GM10248 (cell line): ENCODE data around the gene GJD2.

Experiments used
- CTCF ChIA-PET: fragments of 300-600 bp; sonication (Branson Sonifier 250); formaldehyde crosslinking; extraction: SDS; loops from one replicate; lab custom pipeline; 2021; ENCODE audit warnings: antibody characterized with exemption; lab: Yijun Ruan, JAX
- POLR2A ChIA-PET: fragments of 350-650 bp; sonication (Branson Sonifier 250); formaldehyde crosslinking; extraction: SDS; loops from one replicate; lab custom pipeline; 2020; ENCODE audit warnings: antibody characterized with exemption; lab: Yijun Ruan, JAX
- DNase-seq: peaks from one replicate; pipeline ENCODE4 v3.0.0; 2012; ENCODE audit errors: extremely low spot score
- TF ChIP-seq, protein P1 (sequence below): IDR thresholded peaks from 2 replicates; pipeline ENCODE4 v1.5.1; 2012; ENCODE audit warnings: mild to moderate bottlenecking, low read depth; ENCODE audit errors: extremely low read depth, missing control alignments, control extremely low read depth

Gene GJD2

DNA sequence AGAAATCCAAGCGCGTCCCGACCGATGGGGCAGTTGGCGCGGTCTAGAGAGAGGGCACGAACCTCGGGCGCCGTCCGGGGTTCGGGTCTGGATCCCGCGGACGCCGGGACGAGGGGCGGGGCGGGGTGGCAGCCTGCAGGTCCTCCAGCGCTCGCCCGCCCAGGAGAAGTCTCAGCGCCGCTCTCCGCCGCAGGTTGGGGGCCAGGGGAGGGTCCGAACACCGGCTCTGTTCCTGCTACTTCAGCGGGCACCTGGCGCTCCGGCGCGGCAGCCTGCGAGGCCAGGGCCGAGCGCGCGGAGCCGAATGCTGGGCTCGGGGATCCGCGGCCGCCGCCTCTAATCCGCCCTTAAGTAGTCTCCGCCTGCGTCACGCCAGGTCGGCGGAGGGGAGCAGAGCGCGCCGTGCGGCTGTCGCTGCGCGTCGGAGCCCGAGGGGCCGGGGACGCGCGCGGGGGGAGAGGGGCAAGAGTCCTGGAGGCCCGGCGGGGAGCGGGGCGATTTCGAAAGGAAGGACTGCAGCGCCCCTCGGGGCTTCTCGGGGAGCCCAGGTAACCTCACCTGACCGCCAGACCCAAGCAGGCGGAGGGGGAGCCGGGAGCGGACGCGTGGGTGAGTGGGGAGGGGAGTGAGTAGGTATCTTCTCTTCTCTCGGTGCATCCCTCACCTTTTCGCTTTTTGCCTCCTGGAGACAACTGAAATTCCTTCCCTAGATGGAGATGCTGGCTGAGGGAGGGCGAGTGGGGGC, at the start of gene GJD2:
Gene GJD2, minus strand, starts transcription at position 325 of the 745 bp plus-strand sequence. CDS start 510 bp downstream, outside the sequence.
- DNase-seq: no peak
- ChIA-PET POLR2A (no interaction called here), CTCF (no interaction called here)
- TF ChIP-seq, protein P1, sequence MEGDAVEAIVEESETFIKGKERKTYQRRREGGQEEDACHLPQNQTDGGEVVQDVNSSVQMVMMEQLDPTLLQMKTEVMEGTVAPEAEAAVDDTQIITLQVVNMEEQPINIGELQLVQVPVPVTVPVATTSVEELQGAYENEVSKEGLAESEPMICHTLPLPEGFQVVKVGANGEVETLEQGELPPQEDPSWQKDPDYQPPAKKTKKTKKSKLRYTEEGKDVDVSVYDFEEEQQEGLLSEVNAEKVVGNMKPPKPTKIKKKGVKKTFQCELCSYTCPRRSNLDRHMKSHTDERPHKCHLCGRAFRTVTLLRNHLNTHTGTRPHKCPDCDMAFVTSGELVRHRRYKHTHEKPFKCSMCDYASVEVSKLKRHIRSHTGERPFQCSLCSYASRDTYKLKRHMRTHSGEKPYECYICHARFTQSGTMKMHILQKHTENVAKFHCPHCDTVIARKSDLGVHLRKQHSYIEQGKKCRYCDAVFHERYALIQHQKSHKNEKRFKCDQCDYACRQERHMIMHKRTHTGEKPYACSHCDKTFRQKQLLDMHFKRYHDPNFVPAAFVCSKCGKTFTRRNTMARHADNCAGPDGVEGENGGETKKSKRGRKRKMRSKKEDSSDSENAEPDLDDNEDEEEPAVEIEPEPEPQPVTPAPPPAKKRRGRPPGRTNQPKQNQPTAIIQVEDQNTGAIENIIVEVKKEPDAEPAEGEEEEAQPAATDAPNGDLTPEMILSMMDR: no peak

DNA sequence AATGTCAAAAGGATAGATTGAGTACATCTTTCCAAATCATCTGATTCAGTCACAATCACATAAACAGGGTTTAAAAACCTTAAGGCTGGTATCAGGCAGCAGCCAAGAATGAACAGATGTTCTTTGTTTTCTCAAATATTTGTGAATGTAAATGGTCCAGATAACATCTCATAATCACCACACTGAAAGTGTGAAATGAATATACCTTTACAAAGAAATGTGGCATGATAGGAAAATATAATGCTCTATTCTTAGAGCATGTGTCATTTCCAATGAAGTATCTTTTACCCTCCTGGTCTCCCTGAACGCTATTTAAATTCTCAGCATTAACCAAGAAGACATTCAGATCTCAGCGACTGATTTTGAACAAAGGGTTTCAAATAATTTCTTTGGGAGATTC, 49.3 kb upstream of the GJD2 start:
- POLR2A ChIA-PET: no interaction called here
- TF ChIP-seq, protein P1: no peak
- DNase-seq: no peak
- CTCF ChIA-PET: no interaction called here

DNA sequence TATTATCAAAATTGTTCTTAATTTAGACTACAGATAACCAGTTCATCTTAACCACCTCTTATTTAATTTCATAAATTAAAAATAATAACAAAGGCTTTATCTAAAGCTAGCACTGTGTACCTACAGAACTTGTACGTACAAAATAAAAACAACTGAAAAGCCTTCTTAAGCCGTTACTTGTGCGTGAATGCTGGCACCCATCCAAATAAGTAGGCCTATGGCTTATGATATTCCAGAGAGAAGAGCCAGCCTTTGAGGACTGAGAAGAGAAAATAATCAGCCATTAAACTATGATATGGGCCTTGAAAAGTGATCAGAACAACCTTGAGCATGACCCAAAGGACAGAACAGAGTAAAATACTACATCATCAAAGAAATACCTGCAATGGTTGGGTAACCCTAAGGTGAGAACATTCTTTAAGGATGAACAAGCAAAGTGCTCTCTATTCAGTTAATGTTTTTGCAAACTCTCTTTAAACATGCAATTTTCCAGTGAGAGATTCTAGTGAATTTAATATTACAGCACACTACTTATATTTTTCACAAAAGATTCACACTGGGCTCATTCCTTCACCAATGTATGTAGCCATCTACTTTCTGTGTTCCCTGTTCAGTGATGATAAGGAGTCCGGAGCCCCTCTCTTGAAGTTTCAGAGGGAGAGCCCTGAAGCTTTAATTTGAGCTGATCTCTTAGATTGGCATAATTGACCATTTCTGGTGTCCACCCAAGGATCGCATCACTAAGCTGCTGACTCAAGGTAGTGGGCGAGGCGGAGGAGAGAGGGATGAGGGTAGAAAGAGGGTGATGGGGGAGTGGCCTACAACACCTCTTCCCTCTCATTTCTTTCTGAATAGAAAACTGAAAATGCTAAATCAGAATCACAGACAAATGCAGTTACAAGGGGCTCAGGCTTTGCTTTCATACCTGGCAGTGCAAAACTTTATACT, 48.3 kb upstream of the GJD2 start:
- TF ChIP-seq, protein P1: no peak
- no peak for DNase-seq
- CTCF ChIA-PET: interaction anchor here (0.9 to 1.3 kb wide), 2 partner anchors 9 to 71 kb away, joined by 3 read pairs; no protein-coding TSS in a partner anchor
- POLR2A ChIA-PET: no interaction called here

DNA sequence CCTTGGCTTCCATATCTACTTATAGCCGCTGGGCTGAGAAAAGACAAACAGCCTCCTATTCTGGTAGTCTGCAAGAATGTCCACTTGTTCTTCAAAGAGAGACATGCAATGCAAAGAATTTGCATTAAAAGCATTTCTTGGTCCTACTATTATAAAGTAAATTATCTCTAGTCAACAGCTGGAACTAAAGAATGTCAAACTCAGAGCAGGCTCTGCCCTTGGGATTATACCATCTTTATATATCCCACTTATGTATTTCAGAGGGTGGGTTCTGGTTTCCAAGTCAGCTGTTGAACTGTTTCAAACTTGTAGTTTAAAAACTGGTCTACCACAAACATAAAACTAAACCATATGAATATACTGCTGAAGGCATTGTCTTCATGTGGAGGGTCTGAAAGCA, 47.6 kb upstream of the GJD2 start:
- DNase-seq: no peak
- POLR2A ChIA-PET: no interaction called here
- TF ChIP-seq, protein P1: no peak
- CTCF ChIA-PET: interaction anchor here (0.9 to 1.3 kb wide), 2 partner anchors 10 to 70 kb away, joined by 3 read pairs; no protein-coding TSS in a partner anchor

DNA sequence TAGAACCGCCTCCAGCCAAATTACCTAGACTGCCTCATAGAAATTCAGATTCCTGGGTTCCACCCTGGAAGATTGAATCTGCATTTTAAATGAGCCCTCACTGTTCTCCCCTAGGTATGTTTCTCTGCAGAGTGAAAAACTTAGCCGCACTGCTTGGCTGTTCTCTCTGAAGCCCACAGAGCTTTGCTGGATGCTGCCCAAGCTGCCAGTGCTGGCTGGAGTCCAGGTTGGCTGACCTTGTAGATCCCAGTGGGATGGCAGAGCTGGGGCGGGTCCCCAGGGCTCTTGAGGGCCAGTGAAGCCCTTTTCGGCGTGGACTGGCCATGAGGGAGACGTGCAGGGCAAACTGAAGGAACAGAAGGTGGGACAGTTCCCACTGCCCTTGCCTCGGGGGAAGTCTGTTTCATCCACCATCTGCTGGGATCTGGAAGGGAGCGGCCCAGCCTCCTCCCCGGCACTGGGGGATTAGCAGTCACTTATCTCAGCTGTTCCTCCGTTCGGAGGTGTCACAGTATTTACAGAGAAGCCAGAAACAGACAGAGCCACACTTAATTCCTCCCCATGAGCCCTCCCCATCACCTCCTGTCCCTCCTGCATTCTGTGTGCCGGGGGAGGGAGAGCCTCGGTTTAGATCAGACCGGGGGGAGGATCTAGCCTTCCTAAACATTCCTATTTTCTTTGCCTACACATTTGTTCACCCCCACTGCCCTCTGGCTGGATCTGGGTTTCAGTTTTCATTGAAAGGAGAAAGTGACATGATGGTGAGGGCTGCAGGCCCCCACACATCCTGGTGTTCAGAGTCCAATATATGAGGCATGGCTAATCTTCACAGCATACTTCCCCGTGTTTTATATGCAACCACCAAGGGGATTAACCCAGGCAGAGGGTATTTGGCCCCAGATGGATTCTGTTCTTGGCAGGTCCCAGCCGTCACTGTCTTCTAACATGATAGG, 44.6 kb upstream of the GJD2 start:
- CTCF ChIA-PET: interaction anchor here (1.6 kb wide), 1 partner anchor 77 kb away, joined by 3 read pairs; no protein-coding TSS in a partner anchor
- POLR2A ChIA-PET: no interaction called here
- TF ChIP-seq, protein P1: no peak
- no peak for DNase-seq
